ENCODE data around the gene BEX3. TPM values are rescaled to one million over a fixed set of nuclear protein-coding genes. Genes with fewer than 3 reads are reported as not detected.

Gene BEX3
- total and polyA plus RNA-seq, 7 experiments from 2014 or later = 5.9 to 192 (median 66.0) TPM

DNA sequence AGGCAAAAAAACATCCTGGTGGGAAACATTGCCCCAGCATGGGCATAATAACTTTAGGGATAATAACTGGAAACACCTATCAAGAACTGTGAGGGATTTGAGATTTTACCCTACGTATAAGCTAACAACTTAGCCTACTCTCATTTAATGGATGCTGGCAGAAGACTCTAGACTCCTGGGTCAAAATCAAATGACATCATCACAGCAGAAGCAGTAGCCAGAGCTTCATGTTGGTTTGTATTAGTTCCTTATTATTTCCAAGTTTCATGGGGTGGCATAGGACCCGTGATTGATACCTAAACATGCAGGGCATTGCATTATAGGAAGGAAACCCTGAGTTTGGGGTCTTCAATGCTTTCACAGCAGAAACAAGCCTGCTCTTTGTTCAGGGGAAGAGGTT is 15.4 kb upstream of the BEX3 start:
- intact Hi-C loops (cut with micrococcal nuclease) = no loop called here
- POLR2A ChIA-PET = no interaction called here
- CTCF ChIA-PET = no interaction called here
- Histone ChIP-seq H3K4me3 (ENCODE audit: low read length) (no peak overlapping the region), H3K27ac (ENCODE audit: low read depth, low read length) (no peak overlapping the region), H3K27me3 (ENCODE audit: control insufficient read depth in 2 of 2, insufficient read depth in 2 of 2, low read length in 2 of 2) (no peaks in the 10 kb centered on the region), H3K4me1 (ENCODE audit: control insufficient read depth in 2 of 2, insufficient read depth in 2 of 2, low read length in 2 of 2) (no peaks in the 10 kb centered on the region), H3K36me3 (ENCODE audit: control insufficient read depth in 2 of 3, insufficient read depth in 3 of 3, low read length in 3 of 3) (no peaks in the 10 kb centered on the region), H3K9me3 (ENCODE audit: control insufficient read depth in 2 of 3, low read length in 3 of 3) (no peaks in the 10 kb centered on the region)
- peaks cover 0 to 17% (median 8%) of the 10 kb centered on the region in 7 donors for H3K4me1 Mint-ChIP-seq
- peaks cover 0 to 6% (median 0%) of the 10 kb centered on the region in 5 donors for H3K27me3 Mint-ChIP-seq
- no peak overlapping the region for H3K27ac Mint-ChIP-seq
- no peaks in the 10 kb centered on the region for H3K36me3 Mint-ChIP-seq
- no peaks in the 10 kb centered on the region for H3K9me3 Mint-ChIP-seq
- H3K4me3 Mint-ChIP-seq = no peak overlapping the region
- no peak for DNase-seq
- no peak for ATAC-seq

DNA sequence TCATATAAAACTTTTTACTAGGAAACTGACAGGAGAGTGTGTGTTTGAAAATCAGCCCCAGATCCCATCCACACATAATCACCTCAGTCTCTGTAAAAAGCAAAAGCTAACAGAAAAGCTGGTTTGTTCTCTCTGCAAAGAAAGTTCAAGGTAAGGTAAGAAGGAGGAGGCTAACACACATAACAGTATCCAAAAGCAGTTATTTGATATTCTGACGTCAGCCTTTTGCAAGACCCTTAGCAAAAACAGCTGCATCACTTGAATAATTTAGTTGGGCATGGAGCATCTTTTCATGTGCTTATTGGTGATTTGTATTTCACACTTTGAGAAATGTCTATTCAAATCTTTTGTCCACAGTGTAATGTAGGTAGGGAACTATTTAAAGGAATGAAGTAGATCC is 14.5 kb upstream of the BEX3 start:
- Histone ChIP-seq H3K36me3 (ENCODE audit: control insufficient read depth in 2 of 3, insufficient read depth in 3 of 3, low read length in 3 of 3) (no peaks in the 10 kb centered on the region), H3K4me3 (ENCODE audit: low read length) (no peak overlapping the region), H3K9me3 (ENCODE audit: control insufficient read depth in 2 of 3, low read length in 3 of 3) (no peaks in the 10 kb centered on the region), H3K27me3 (ENCODE audit: control insufficient read depth in 2 of 2, insufficient read depth in 2 of 2, low read length in 2 of 2) (no peaks in the 10 kb centered on the region), H3K27ac (ENCODE audit: low read depth, low read length) (no peak overlapping the region), H3K4me1 (ENCODE audit: control insufficient read depth in 2 of 2, insufficient read depth in 2 of 2, low read length in 2 of 2) (no peaks in the 10 kb centered on the region)
- POLR2A ChIA-PET = no interaction called here
- intact Hi-C loops (cut with micrococcal nuclease) = no loop called here
- H3K27ac Mint-ChIP-seq = no peak overlapping the region
- DNase-seq (no peak), ATAC-seq (no peak)
- H3K27me3 Mint-ChIP-seq = peaks cover 0 to 3% (median 0%) of the 10 kb centered on the region in 5 donors
- CTCF ChIA-PET = no interaction called here
- peaks cover 0 to 9% (median 5%) of the 10 kb centered on the region in 7 donors for H3K4me1 Mint-ChIP-seq
- H3K4me3 Mint-ChIP-seq = no peak overlapping the region
- H3K9me3 Mint-ChIP-seq = peaks cover 0 to under 1% (median 0%) of the 10 kb centered on the region in 11 donors
- no peaks in the 10 kb centered on the region for H3K36me3 Mint-ChIP-seq

DNA sequence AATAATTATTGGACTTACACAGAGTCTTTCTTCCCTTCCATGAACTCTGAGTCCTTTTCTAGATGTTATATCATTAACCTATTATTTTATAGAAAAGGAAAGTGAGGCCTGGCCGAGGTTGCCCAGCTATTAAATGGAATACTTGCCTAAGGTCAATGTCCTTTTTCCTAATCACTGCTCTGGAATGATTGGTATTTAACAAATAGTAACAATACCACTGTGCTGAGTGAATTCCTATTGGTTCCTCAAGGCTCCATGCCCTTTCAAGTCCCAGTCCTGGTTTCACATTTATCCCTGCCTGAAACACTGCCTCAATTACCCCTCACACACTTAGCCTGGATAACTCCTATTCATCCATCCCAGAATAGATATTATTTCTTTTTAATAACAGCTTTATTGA is 13.9 kb upstream of the BEX3 start:
- Histone ChIP-seq H3K4me1 (ENCODE audit: control insufficient read depth in 2 of 2, insufficient read depth in 2 of 2, low read length in 2 of 2) (no peaks in the 10 kb centered on the region), H3K36me3 (ENCODE audit: control insufficient read depth in 2 of 3, insufficient read depth in 3 of 3, low read length in 3 of 3) (no peaks in the 10 kb centered on the region), H3K4me3 (ENCODE audit: low read length) (no peak overlapping the region), H3K27ac (ENCODE audit: low read depth, low read length) (no peak overlapping the region), H3K27me3 (ENCODE audit: control insufficient read depth in 2 of 2, insufficient read depth in 2 of 2, low read length in 2 of 2) (no peaks in the 10 kb centered on the region), H3K9me3 (ENCODE audit: control insufficient read depth in 2 of 3, low read length in 3 of 3) (no peaks in the 10 kb centered on the region)
- Mint-ChIP-seq H3K4me3 (no peak overlapping the region), H3K27me3 (peaks cover 0 to 3% (median 0%) of the 10 kb centered on the region in 5 donors), H3K36me3 (no peaks in the 10 kb centered on the region), H3K9me3 (peaks cover 0 to 4% (median 0%) of the 10 kb centered on the region in 11 donors), H3K4me1 (peaks cover 0 to 3% (median 1%) of the 10 kb centered on the region in 7 donors), H3K27ac (no peak overlapping the region)
- intact Hi-C loops (cut with micrococcal nuclease) = no loop called here
- CTCF ChIA-PET = no interaction called here
- DNase-seq (no peak), ATAC-seq (no peak)
- POLR2A ChIA-PET = no interaction called here

DNA sequence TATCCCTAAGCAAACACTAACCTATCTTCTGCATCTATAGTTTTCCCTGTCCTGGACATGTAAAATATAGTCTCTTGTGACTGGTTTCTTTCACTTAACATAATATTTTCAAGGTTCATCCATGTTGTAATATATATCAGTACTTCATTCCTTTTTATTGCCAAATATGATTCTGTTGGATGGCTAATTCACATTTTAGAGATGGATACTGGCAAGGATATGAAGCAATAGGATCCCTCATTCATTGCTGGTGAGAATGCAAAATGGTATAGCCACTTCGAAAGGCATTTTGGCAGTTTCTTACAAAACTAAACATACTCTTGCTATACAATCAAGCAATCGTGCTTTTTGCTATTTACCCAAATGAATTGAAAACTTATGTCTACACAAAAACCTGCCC is 13.3 kb upstream of the BEX3 start:
- ChIA-PET POLR2A (no interaction called here), CTCF (no interaction called here)
- H3K9me3 Mint-ChIP-seq = peaks cover 0 to 4% (median 0%) of the 10 kb centered on the region in 11 donors
- Histone ChIP-seq H3K27ac (ENCODE audit: low read depth, low read length) (no peak overlapping the region), H3K4me1 (ENCODE audit: control insufficient read depth in 2 of 2, insufficient read depth in 2 of 2, low read length in 2 of 2) (no peaks in the 10 kb centered on the region), H3K36me3 (ENCODE audit: control insufficient read depth in 2 of 3, insufficient read depth in 3 of 3, low read length in 3 of 3) (no peaks in the 10 kb centered on the region), H3K9me3 (ENCODE audit: control insufficient read depth in 2 of 3, low read length in 3 of 3) (no peaks in the 10 kb centered on the region), H3K27me3 (ENCODE audit: control insufficient read depth in 2 of 2, insufficient read depth in 2 of 2, low read length in 2 of 2) (no peaks in the 10 kb centered on the region), H3K4me3 (ENCODE audit: low read length) (no peak overlapping the region)
- ATAC-seq (no peak), DNase-seq (no peak)
- H3K27ac Mint-ChIP-seq = no peak overlapping the region
- no peaks in the 10 kb centered on the region for H3K36me3 Mint-ChIP-seq
- H3K4me3 Mint-ChIP-seq = no peak overlapping the region
- H3K27me3 Mint-ChIP-seq = peaks cover 0 to 3% (median 0%) of the 10 kb centered on the region in 5 donors
- H3K4me1 Mint-ChIP-seq = peaks cover 0 to 1% (median 0%) of the 10 kb centered on the region in 7 donors
- intact Hi-C loops (cut with micrococcal nuclease) = no loop called here

DNA sequence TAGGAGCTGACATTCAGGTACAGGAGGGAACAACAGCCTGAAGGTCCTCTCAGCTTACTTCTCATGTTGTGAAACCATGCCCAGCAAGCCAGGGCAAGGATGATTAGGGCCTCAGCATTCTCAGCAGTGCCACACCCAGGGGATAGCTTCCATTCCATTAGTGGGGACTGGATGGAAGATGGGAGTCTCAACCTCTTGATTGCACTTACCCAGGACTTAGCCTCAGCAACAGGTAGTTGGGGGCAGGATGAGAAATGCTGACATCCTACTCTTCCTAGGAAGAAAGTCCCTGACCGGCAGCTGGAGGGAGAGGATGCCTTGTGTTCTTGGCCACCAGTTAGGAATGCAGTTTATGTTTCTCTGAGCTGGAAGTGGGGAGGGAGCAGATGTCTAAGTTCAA is 8.8 kb upstream of the BEX3 start:
- H3K9me3 Mint-ChIP-seq = peaks cover 0 to 4% (median 0%) of the 10 kb centered on the region in 11 donors
- H3K27me3 Mint-ChIP-seq = peaks cover 0 to 5% (median 0%) of the 10 kb centered on the region in 5 donors
- Histone ChIP-seq H3K9me3 (ENCODE audit: control insufficient read depth in 2 of 3, low read length in 3 of 3) (no peaks in the 10 kb centered on the region), H3K4me3 (ENCODE audit: low read length) (no peak overlapping the region), H3K4me1 (ENCODE audit: control insufficient read depth in 2 of 2, insufficient read depth in 2 of 2, low read length in 2 of 2) (no peaks in the 10 kb centered on the region), H3K36me3 (ENCODE audit: control insufficient read depth in 2 of 3, insufficient read depth in 3 of 3, low read length in 3 of 3) (no peaks in the 10 kb centered on the region), H3K27ac (ENCODE audit: low read depth, low read length) (no peak overlapping the region), H3K27me3 (ENCODE audit: control insufficient read depth in 2 of 2, insufficient read depth in 2 of 2, low read length in 2 of 2) (no peaks in the 10 kb centered on the region)
- no peak for DNase-seq
- H3K36me3 Mint-ChIP-seq = no peaks in the 10 kb centered on the region
- no peak overlapping the region for H3K4me3 Mint-ChIP-seq
- POLR2A ChIA-PET = no interaction called here
- H3K27ac Mint-ChIP-seq = no peak overlapping the region
- CTCF ChIA-PET = interaction anchor here (0.8 kb wide), 1 partner anchor 96 kb away, joined by 3 read pairs; no protein-coding TSS in a partner anchor
- H3K4me1 Mint-ChIP-seq = peaks cover 0 to 1% (median 0%) of the 10 kb centered on the region in 7 donors
- no peak for ATAC-seq
- intact Hi-C loops (cut with micrococcal nuclease) = no loop called here

DNA sequence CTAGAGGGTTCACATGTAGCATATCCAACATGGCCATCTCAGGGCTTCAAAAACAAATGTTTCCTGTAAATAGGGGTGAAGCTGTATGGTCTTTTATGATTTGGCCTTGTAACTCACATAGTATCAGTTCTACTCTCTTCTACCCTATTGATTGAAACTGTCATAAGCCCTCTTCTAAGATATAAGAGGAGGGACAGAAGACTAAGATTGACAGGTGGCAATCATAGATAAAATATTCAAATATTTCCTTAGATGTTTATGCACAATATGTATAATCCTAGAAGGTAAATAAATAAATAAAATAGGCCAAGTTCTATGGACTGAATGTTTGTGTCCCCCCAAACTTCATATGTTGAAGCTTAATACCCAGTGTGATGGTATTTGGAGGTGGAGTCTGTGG is 6.9 kb upstream of the BEX3 start:
- CTCF ChIA-PET = interaction anchor here (1.8 kb wide), 1 partner anchor 95 kb away, joined by 4 read pairs; no protein-coding TSS in a partner anchor
- POLR2A ChIA-PET = no interaction called here

DNA sequence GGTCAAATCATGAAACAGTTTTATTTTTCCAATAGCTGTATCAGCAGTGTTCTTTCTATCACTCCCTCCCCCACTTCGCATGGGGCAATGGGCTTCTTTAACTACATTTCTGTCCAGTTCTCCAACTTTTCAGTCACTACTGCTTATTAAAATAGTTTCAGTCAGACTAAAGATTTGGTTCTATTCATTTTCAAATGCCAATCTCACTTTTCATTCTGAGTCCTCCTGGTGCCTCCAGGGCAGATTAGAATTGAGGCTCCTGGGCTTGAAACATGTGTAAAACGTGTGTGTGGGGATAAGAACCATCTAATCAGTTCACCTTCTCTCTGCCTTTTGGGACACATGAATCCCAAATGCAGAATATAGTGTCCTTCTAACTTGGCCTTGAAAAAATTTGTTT is 3.5 kb upstream of the BEX3 start:
- Mint-ChIP-seq H3K4me1 (peaks cover 3 to 8% (median 7%) of the 10 kb centered on the region in 7 donors), H3K9me3 (peaks cover 0 to 1% (median 0%) of the 10 kb centered on the region in 11 donors), H3K27ac (no peak overlapping the region), H3K27me3 (peaks cover 0 to 7% (median 0%) of the 10 kb centered on the region in 5 donors), H3K36me3 (no peaks in the 10 kb centered on the region), H3K4me3 (no peak overlapping the region)
- Histone ChIP-seq H3K9me3 (ENCODE audit: control insufficient read depth in 2 of 3, low read length in 3 of 3) (no peaks in the 10 kb centered on the region), H3K4me3 (ENCODE audit: low read length) (no peak overlapping the region), H3K27me3 (ENCODE audit: control insufficient read depth in 2 of 2, insufficient read depth in 2 of 2, low read length in 2 of 2) (no peaks in the 10 kb centered on the region), H3K27ac (ENCODE audit: low read depth, low read length) (no peak overlapping the region), H3K36me3 (ENCODE audit: control insufficient read depth in 2 of 3, insufficient read depth in 3 of 3, low read length in 3 of 3) (peaks cover 0 to 3% (median 0%) of the 10 kb centered on the region in 3 experiments), H3K4me1 (ENCODE audit: control insufficient read depth in 2 of 2, insufficient read depth in 2 of 2, low read length in 2 of 2) (no peaks in the 10 kb centered on the region)
- CTCF ChIA-PET = no interaction called here
- intact Hi-C loops (cut with micrococcal nuclease) = no loop called here
- ATAC-seq (no peak), DNase-seq (no peak)
- POLR2A ChIA-PET = no interaction called here

More for the DNA sequence above, 6.9 kb upstream of the BEX3 start:
- Mint-ChIP-seq H3K36me3 (no peaks in the 10 kb centered on the region), H3K27me3 (peaks cover 0 to 5% (median 0%) of the 10 kb centered on the region in 5 donors), H3K4me1 (peaks cover 0 to 1% (median 0%) of the 10 kb centered on the region in 7 donors), H3K9me3 (peaks cover 0 to 4% (median 0%) of the 10 kb centered on the region in 11 donors), H3K4me3 (no peak overlapping the region), H3K27ac (no peak overlapping the region)
- no peaks in the 10 kb centered on the region for H3K9me3 ChIP-seq (ENCODE audit: control insufficient read depth in 2 of 3, low read length in 3 of 3)
- no peak for ATAC-seq
- no peaks in the 10 kb centered on the region for H3K36me3 ChIP-seq (ENCODE audit: control insufficient read depth in 2 of 3, insufficient read depth in 3 of 3, low read length in 3 of 3)
- H3K4me3 ChIP-seq (ENCODE audit: low read length) = no peak overlapping the region
- intact Hi-C loops (cut with micrococcal nuclease) = no loop called here
- no peak overlapping the region for H3K27ac ChIP-seq (ENCODE audit: low read depth, low read length)
- H3K4me1 ChIP-seq (ENCODE audit: control insufficient read depth in 2 of 2, insufficient read depth in 2 of 2, low read length in 2 of 2) = no peaks in the 10 kb centered on the region
- no peak for DNase-seq
- no peaks in the 10 kb centered on the region for H3K27me3 ChIP-seq (ENCODE audit: control insufficient read depth in 2 of 2, insufficient read depth in 2 of 2, low read length in 2 of 2)
